IMR-90 (cell line): Measurements from ENCODE around the gene CSRNP3.

Source experiments
- CEBPB ChIP-seq: IDR thresholded peaks from 2 replicates; pipeline ENCODE4 v1.6.1; 2012; ENCODE audit warnings: low read depth, low read length, improper control_type of control experiment
- CTCF ChIP-seq: conservative IDR thresholded peaks from 2 replicates; pipeline ENCODE4 v1.5.1; 2012; ENCODE audit warnings: mild to moderate bottlenecking, low read depth, low read length, improper control_type of control experiment
- MXI1 ChIP-seq: IDR thresholded peaks from 2 replicates; pipeline ENCODE4 v1.6.1; 2012; ENCODE audit warnings: low read depth, mild to moderate bottlenecking, low read length, moderate library complexity, borderline replicate concordance
- POLR2A ChIP-seq: IDR thresholded peaks from 2 replicates; pipeline ENCODE4 v1.6.1; 2012; ENCODE audit warnings: mild to moderate bottlenecking, low read depth, low read length
- RAD21 ChIP-seq: IDR thresholded peaks from 2 replicates; pipeline ENCODE4 v1.6.1; 2012; ENCODE audit warnings: low read length, improper control_type of control experiment
- TF ChIP-seq, protein P1 (sequence below): fragments of 150-350 bp; IDR thresholded peaks from 2 replicates; pipeline ENCODE4 v1.6.1; 2017; ENCODE audit warnings: mild to moderate bottlenecking, antibody characterized with exemption, low read length, low read depth

- TF ChIP-seq CTCF (no peak), MXI1 (no peak), POLR2A (no peak), CEBPB (no peak), RAD21 (no peak)
- TF ChIP-seq, protein P1, sequence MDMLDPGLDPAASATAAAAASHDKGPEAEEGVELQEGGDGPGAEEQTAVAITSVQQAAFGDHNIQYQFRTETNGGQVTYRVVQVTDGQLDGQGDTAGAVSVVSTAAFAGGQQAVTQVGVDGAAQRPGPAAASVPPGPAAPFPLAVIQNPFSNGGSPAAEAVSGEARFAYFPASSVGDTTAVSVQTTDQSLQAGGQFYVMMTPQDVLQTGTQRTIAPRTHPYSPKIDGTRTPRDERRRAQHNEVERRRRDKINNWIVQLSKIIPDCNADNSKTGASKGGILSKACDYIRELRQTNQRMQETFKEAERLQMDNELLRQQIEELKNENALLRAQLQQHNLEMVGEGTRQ: no peak
Observed at GRCh38 chr2:165576409-165577154, 107.1 kb downstream of the CSRNP3 start.
